Endometrial microvascular endothelial cells (primary cell): ENCODE measurements around the gene ZNF493. TPM values are rescaled to one million over a fixed set of nuclear protein-coding genes. Genes with fewer than 3 reads are reported as not detected.

ENCODE experiments used
- in situ Hi-C: cut with HindIII; loops from 2 replicates; pipeline ENCODE4 v1.10.0; 2017; ENCODE audit warnings: low sequenced_read_pairs, low pct_unique_long_range_greater_than_20kb; ENCODE audit errors: inconsistent ontology term
- total RNA-seq: library from RNA; depleted of rRNA; stranded (reverse); fragments of >200 nt; gene quantifications from one replicate; pipeline ENCODE4 v1.2.3, GENCODE V29; 2015; ENCODE audit errors: inconsistent ontology term

ZNF493 gene
- 3.4 TPM for total RNA-seq

DNA sequence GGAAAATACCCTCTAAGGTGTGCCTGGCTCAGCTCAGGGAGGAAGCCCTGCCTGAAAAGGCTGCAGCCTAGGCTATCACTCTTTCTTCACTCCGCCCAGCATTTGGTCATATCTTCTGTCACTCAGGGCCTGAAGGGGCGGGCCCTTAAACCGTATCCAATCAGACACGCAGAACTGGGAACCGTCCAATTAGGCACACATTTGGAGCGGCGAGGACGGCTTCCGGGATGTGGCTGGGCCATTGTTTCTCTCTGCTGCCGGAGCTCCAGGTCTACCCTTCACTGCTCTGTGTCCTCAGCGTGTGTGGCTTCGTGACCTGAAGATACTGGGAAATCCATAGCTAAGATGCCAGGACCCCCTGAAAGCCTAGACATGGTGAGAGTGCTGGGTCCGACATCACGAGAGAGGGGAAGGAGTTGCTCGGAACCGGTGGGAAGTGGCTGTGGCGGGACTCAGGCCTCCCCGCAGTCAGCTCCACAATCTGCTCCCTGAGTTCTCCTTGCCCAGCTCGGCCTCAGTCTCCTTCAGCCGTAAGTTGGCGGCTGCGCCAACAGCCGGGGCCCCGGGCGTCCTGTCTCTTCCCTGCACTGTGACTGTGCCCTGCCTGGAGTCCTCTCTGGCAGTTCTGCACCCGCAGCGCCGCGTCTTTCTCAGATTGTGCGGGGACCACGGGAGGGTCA is at the start of gene ZNF493:
TSS of gene ZNF493 (plus strand) at position 241 of the 680 bp plus-strand sequence. CDS start at position 346, 105 bp downstream.
- in situ Hi-C loops, result no loop called here

- in situ Hi-C loops, result no loop called here
Measured at GRCh38 chr19:21352830-21353229, 44.1 kb upstream of the ZNF493 start.

DNA sequence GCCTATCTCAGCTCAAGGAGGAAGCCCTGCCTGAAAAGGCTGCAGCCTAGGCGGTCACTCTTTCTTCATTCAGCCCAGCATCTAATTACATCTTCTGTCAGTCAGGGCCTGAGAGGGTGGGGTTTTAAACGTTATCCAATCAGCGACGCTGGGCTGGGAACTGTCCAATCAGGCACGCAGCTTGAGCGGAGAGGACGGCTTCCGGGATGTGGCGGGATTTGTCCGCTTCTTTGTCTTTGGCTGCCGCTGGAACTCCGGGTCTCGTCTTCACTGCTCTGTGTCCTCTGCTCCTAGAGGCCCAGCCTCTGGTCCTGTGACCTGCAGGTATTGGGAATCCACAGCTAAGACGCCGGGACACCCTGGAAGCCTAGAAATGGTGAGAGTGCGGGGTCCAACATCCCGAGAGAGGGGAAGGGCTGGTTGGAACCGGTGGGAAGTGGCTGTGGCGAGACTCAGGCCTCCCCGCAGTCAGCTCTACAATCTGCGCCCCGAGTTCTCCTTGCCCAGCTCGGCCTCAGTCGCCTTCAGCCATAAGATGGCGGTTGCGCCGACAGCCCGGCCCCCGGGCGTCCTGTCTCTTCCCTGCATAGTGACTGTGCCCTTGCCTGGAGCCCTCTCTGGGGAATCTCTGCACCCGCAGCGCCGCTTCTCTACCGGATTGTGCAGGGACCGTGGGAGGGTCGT is 38.0 kb upstream of the ZNF493 start, which contains the start of gene ZNF738:
TSS of gene ZNF738 (plus strand) at position 233 of the 684 bp plus-strand sequence. CDS start at position 374, 141 bp downstream.
- in situ Hi-C loops, result no loop called here

DNA sequence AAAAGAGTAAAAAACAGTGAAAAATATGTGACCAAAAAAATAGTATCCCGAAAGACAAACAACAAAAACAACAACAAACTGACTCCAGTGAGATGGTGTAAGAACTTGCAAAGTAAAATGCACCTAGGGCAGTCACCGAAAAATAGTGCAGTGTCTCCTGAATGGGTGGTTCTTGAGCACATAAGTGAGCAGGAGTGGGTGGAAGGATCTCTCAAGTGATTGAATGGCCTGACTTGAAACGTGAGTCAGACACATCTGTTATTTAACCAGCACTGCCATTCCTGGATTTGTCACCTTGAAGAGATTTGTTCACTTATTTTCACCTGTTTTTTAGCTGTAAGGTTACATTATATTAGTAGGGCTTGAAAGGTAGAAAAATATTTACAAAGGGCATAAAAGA is 34.6 kb upstream of the ZNF493 start:
- in situ Hi-C loops, result no loop called here

DNA sequence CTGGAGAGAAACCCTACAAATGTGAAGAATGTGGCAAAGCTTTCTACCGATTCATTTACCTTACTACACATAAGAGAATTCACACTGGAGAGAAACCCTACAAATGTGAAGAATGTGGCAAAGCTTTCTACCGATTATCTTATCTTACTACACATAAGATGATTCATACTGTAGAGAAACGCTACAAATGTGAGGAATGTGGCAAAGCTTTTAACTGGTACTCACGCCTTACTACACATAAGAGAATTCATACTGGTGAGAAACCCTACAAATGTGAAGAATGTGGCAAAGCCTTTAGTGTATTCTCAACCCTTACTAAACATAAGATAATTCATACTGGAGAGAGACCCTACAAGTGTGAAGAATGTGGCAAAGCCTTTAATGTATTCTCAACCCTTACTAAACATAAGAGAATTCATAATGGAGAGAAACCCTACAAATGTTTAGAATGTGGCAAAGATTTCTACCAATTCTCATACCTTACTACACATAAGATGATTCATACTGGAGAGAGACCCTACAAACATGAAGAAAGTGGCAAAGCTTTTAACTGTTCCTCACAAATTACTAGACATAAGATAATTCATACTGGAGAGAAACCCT is 12.9 kb upstream of the ZNF493 start:
- in situ Hi-C loops, result no loop called here

DNA sequence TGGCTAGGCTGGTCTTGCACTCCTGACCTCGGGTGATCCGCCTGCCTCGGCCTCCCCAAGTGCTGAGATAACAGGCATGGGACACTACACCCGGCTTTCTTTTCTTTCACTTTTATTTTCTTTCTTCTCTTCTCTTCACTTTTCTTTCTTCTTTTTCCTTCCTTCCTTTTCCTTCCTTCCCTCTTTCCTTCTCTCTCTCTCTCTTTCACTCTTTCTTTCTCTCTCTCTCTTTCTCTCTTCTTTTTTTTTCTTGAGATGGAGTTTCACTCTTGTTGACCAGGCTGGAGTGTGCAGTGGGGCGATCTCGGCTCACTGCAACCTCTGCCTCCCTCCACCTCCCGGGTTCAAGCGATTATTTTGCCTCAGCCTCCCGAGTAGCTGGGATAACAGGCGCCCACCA is 812 bp upstream of the ZNF493 start:
- in situ Hi-C loops, result no loop called here

DNA sequence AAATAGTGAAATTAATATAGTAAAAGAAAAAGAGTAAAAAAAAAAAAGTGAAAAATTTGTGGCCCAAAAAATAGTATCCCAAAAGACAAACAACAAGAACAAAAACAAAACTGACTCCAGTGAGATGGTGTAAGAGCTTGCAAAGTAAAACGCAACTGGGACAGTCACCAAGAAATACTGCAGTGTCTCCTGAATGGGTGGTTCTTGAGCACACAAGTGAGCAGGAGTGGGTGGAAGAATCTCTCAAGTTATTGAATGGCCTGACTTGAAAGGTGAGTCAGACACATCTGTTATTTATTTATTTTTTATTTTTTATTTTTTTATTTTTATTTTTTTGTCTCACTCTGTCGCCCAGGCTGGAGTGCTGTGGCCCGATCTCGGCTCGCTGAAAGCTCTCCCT is 1.9 kb downstream of the ZNF493 start:
- in situ Hi-C loops, result no loop called here

GRCh38 chr19:21402303-21402985 is 5.5 kb downstream of the ZNF493 start:
- in situ Hi-C loops, result no loop called here

DNA sequence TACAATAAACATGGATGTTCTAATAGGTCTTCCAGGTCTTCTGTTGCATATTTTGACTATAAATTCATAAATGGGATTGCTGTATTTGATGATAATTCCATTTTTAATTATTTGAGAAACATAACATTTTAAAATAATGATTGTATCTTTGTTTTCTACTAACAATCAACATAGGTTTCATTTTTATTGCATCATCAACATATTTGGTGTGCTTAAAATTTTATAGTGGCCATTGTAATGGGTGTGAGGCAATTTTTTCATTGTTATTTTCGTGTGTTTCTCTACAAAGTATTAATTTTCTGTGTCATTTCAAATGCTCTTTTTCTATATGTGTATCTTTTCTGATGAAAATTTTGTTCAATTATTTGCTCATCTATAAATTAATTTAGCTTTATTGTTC is 13.2 kb downstream of the ZNF493 start:
- in situ Hi-C loops, result no loop called here

DNA sequence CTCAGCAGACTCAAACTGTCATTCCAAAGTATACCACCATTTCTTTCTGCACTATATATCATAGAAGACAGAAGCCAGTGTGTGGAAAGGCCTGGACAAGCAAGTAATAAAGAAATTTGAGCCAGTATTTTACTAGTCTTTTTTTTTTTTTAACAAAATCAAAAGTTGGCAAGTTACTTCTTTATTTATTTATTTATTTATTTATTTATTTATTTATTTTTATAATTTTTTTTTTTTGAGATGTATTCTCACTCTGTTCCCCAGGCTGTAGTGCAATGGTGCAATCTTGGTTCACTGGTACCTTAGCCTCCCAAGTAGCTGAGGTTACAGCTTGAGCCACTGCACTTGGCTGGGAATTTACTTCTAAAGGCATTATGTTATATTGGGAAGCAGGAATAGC is 25.3 kb downstream of the ZNF493 start:
- in situ Hi-C loops, result no loop called here

- in situ Hi-C loops, result no loop called here
Measured at GRCh38 chr19:21423057-21424041, 26.4 kb downstream of the ZNF493 start.

GRCh38 chr19:21430675-21431074 is 33.7 kb downstream of the ZNF493 start:
- in situ Hi-C loops, result no loop called here

GRCh38 chr19:21432590-21432989 is 35.7 kb downstream of the ZNF493 start:
- in situ Hi-C loops, result no loop called here

DNA sequence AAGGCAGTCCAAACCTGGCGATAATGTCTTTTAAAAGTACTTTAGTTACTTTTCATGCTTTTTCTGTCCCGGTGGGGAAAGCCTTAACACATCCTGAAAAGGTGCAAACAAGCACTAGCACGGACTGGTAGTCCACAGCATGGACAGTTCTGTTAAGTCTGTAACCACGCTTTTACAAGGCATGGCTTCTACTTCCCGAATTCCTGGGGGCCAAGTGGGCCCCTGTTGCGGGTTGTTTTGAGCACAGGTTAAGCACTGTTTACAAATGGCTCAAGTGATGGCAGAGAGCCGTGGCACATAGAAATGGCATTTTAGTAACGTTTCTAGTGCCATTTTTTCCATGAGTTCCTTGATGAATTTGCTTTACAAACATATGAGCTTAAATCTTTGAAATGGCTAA is 37.6 kb downstream of the ZNF493 start:
- in situ Hi-C loops, result no loop called here

- in situ Hi-C loops, result no loop called here
Measured at GRCh38 chr19:21434967-21435544, 38.1 kb downstream of the ZNF493 start.

- in situ Hi-C loops, result no loop called here
Measured at GRCh38 chr19:21439201-21439751, 42.3 kb downstream of the ZNF493 start.

DNA sequence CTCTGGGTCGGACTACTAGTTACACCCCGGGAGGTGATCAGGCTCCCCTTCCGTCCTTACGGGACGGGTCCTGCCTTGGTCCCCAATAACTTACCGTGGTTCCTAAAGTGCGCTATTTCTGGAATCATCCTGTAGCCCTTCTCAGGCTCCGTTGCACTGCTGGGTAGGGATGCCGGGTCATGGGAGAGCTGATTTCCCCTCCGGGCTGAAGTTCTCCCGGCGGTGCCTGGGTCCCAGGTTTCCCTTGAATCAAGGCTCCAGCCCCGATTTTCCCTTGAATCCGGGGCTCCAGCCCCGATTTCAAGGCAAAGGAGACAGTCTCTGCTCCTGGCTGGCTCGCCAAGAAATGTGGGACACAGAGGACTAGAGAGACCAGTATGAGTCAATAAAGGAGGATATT is 43.4 kb downstream of the ZNF493 start:
- in situ Hi-C loops, result no loop called here

DNA sequence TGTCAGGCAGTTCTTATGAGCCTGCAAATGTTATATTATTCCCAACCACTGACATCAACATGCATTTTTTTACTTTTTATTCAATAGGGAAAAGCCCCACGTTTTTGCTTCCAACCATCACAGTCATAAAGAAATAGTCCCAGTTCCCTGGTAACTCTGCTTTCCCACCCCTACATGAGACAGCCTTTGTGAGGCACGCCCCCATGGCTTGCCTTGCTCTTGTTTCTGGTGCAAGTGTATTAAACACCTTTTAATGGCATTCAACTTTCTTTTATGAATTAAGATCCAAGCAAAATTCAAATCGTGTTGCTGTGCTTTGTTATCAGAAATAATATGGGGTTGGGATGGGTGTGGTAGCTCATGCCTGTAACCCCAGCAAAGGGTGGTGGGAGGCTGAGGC is 54.3 kb downstream of the ZNF493 start:
- in situ Hi-C loops, result no loop called here
